ENCODE data around the gene SYNDIG1L. TPM values are rescaled to one million over a fixed set of nuclear protein-coding genes. Genes with fewer than 3 reads are reported as not detected.
"Not testable (repeated sequence)": the region's sequence is repeated elsewhere in the genome, so short reads cannot be mapped to it uniquely, and the experiment has no call there.

The SYNDIG1L gene
- total and polyA plus RNA-seq, 12 donors: 0.05 to 0.51 (median 0.23) TPM; not detected in 5

GRCh38 chr14:74392616-74393570, 33.1 kb downstream of the SYNDIG1L start:
- peaks cover 6% of the 10 kb centered on the region for H3K27me3 ChIP-seq
- H3K27ac ChIP-seq: no peak overlapping the region
- 78 to 89% (median 80%) methylated on average over 16 of the region's 16 CpGs for WGBS, 4 donors
- TF ChIP-seq POLR2A (IDR thresholded peaks at IDR 0.05): no peak
- no peak for TF ChIP-seq CTCF (IDR thresholded peaks at IDR 0.05)
- no peaks in the 10 kb centered on the region for H3K36me3 ChIP-seq (replicated peaks in 1 of 2)
- no peak overlapping the region for H3K4me3 ChIP-seq
- no peaks in the 10 kb centered on the region for H3K9me3 ChIP-seq (replicated peaks in 1 of 3)
- intact Hi-C loops (cut with DNase I): no loop called here
- H3K4me1 ChIP-seq (replicated peaks in 1 of 2): no peaks in the 10 kb centered on the region
- no peak for DNase-seq

GRCh38 chr14:74391479-74391878, 34.5 kb downstream of the SYNDIG1L start:
- WGBS, 4 donors: 81 to 95% (median 86%) methylated on average over 3 of the region's 3 CpGs
- intact Hi-C loops (cut with DNase I): no loop called here

GRCh38 chr14:74390505-74390904, 35.5 kb downstream of the SYNDIG1L start:
- WGBS, 4 donors: 82 to 96% (median 91%) methylated on average over 3 of the region's 3 CpGs
- intact Hi-C loops (cut with DNase I); H3K4me1 ChIP-seq (replicated peaks in 1 of 2); H3K27ac ChIP-seq; DNase-seq; H3K9me3 ChIP-seq (replicated peaks in 1 of 3); H3K27me3 ChIP-seq; H3K4me3 ChIP-seq; H3K36me3 ChIP-seq (replicated peaks in 1 of 2): not testable (repeated sequence)

More at GRCh38 chr14:74391479-74391878, 34.5 kb downstream of the SYNDIG1L start:
- TF ChIP-seq POLR2A (IDR thresholded peaks at IDR 0.05): no peak
- TF ChIP-seq CTCF (IDR thresholded peaks at IDR 0.05): no peak
- Histone ChIP-seq H3K4me1 (replicated peaks in 1 of 2) (no peaks in the 10 kb centered on the region), H3K36me3 (replicated peaks in 1 of 2) (no peaks in the 10 kb centered on the region), H3K4me3 (no peak overlapping the region), H3K9me3 (replicated peaks in 1 of 3) (no peaks in the 10 kb centered on the region), H3K27ac (no peak overlapping the region), H3K27me3 (peaks cover 6% of the 10 kb centered on the region)
- no peak for DNase-seq

- no peak overlapping the region for H3K27ac ChIP-seq
Observed at GRCh38 chr14:74389980-74390379, 36.0 kb downstream of the SYNDIG1L start.

More at GRCh38 chr14:74389980-74390379, 36.0 kb downstream of the SYNDIG1L start:
- no peaks in the 10 kb centered on the region for H3K36me3 ChIP-seq (replicated peaks in 1 of 2)
- H3K9me3 ChIP-seq (replicated peaks in 1 of 3): no peaks in the 10 kb centered on the region
- TF ChIP-seq CTCF (IDR thresholded peaks at IDR 0.05) (no peak), POLR2A (IDR thresholded peaks at IDR 0.05) (no peak)
- 69 to 85% (median 81%) methylated on average over 7 of the region's 7 CpGs for WGBS, 4 donors
- intact Hi-C loops (cut with DNase I): no loop called here
- no peaks in the 10 kb centered on the region for H3K4me1 ChIP-seq (replicated peaks in 1 of 2)
- DNase-seq: no peak
- peaks cover 6% of the 10 kb centered on the region for H3K27me3 ChIP-seq
- H3K4me3 ChIP-seq: no peak overlapping the region
